Urinary bladder (tissue), 4 donors: ENCODE results near the gene TMCC3. TPM values are rescaled to one million over a fixed set of nuclear protein-coding genes. Genes with fewer than 3 reads are reported as not detected.
"Not testable (repeated sequence)": the region's sequence is repeated elsewhere in the genome, so short reads cannot be mapped to it uniquely, and the experiment has no call there.

Source experiments
- DNase-seq: peaks from one replicate; pipeline ENCODE4 v3.0.0-alpha.2; 2015; ENCODE audit errors: extremely low spot score
- H3K27ac ChIP-seq: one replicate; pipeline ENCODE4 v1.5.1; 2013; ENCODE audit warnings: low read depth, mild to moderate bottlenecking, moderate library complexity
- H3K36me3 ChIP-seq: one replicate; pipeline ENCODE4 v1.6.1; 2013; ENCODE audit warnings: mild to moderate bottlenecking, moderate library complexity; ENCODE audit not compliant: insufficient read depth
- H3K4me1 ChIP-seq: one replicate; pipeline ENCODE4 v1.6.1; 2013; ENCODE audit warnings: mild to moderate bottlenecking, moderate library complexity; ENCODE audit not compliant: insufficient read depth
- H3K4me3 ChIP-seq: one replicate; pipeline ENCODE4 v1.5.1; 2013; ENCODE audit warnings: low read depth, low read length
- WGBS: extraction: QIAGEN DNeasy Blood & Tissue Kit; methylation state at CpG from one replicate; pipeline ENCODE4 v1.1.7; 2013; 5-methylcytosine and 5-hydroxymethylcytosine counted together
- polyA plus RNA-seq: library from polyadenylated mRNA; stranded (reverse); fragments of 200-250 nt; gene quantifications from one replicate; pipeline ENCODE4 v1.2.3, GENCODE V29; 2013
- total RNA-seq: library from RNA; depleted of rRNA; stranded (reverse); fragments of >200 nt; gene quantifications from one replicate; pipeline ENCODE4 v1.2.3, GENCODE V29; 2014
- donor health status: healthy with polysubstance abuse.
- donor health status: healthy.

The TMCC3 gene
- total and polyA plus RNA-seq, 2 donors, result 10.0 to 11.7 TPM

- Histone ChIP-seq H3K36me3 (no peaks in the 10 kb centered on the region), H3K4me3 (no peak overlapping the region), H3K4me1 (no peaks in the 10 kb centered on the region), H3K27ac (no peak overlapping the region)
- 87% methylated on average over 2 of the region's 2 CpGs for WGBS
- DNase-seq, result no peak
These were observed 53.8 kb downstream of the TMCC3 start for GRCh38 chr12:94596596-94596995.

- 80% methylated on average over 3 of the region's 3 CpGs for WGBS
- Histone ChIP-seq H3K4me3 (no peak overlapping the region), H3K27ac (no peak overlapping the region), H3K4me1 (no peaks in the 10 kb centered on the region), H3K36me3 (no peaks in the 10 kb centered on the region)
- no peak for DNase-seq
These were observed 55.2 kb downstream of the TMCC3 start for GRCh38 chr12:94595152-94595551.

GRCh38 chr12:94594443-94594825 is 55.9 kb downstream of the TMCC3 start:
- 61% methylated on average over 3 of the region's 3 CpGs for WGBS
- H3K4me1 ChIP-seq, result no peaks in the 10 kb centered on the region
- no peak overlapping the region for H3K4me3 ChIP-seq
- H3K27ac ChIP-seq, result no peak overlapping the region
- H3K36me3 ChIP-seq, result no peaks in the 10 kb centered on the region
- no peak for DNase-seq

- no peak overlapping the region for H3K4me3 ChIP-seq
These were observed 56.4 kb downstream of the TMCC3 start for GRCh38 chr12:94593822-94594442.

GRCh38 chr12:94592723-94593122 is 57.6 kb downstream of the TMCC3 start:
- H3K4me3 ChIP-seq, H3K27ac ChIP-seq, H3K4me1 ChIP-seq, H3K36me3 ChIP-seq, DNase-seq: not testable (repeated sequence)
- WGBS, result 91% methylated on average over 9 of the region's 9 CpGs

More at GRCh38 chr12:94593822-94594442, 56.4 kb downstream of the TMCC3 start:
- Histone ChIP-seq H3K4me1 (no peaks in the 10 kb centered on the region), H3K27ac (no peak overlapping the region), H3K36me3 (no peaks in the 10 kb centered on the region)
- DNase-seq, result no peak
- 63% methylated on average over 4 of the region's 4 CpGs for WGBS

- Histone ChIP-seq H3K4me1 (no peaks in the 10 kb centered on the region), H3K4me3 (no peak overlapping the region), H3K27ac (no peak overlapping the region), H3K36me3 (no peaks in the 10 kb centered on the region)
- 54% methylated on average over 6 of the region's 6 CpGs for WGBS
- DNase-seq, result peak; percentile 52
These were observed 58.3 kb downstream of the TMCC3 start for GRCh38 chr12:94592080-94592479.

- no peak overlapping the region for H3K27ac ChIP-seq
These were observed 59.9 kb downstream of the TMCC3 start for GRCh38 chr12:94590428-94590827.

GRCh38 chr12:94589591-94590001 is 60.8 kb downstream of the TMCC3 start:
- 88% methylated on average over 5 of the region's 5 CpGs for WGBS
- H3K27ac ChIP-seq, result no peak overlapping the region
- no peaks in the 10 kb centered on the region for H3K36me3 ChIP-seq
- no peak overlapping the region for H3K4me3 ChIP-seq
- H3K4me1 ChIP-seq, result no peaks in the 10 kb centered on the region
- DNase-seq, result no peak

More at GRCh38 chr12:94590428-94590827, 59.9 kb downstream of the TMCC3 start:
- WGBS, result 81% methylated on average over 8 of the region's 8 CpGs
- H3K4me1 ChIP-seq, result no peaks in the 10 kb centered on the region
- H3K36me3 ChIP-seq, result no peaks in the 10 kb centered on the region
- no peak for DNase-seq
- no peak overlapping the region for H3K4me3 ChIP-seq

GRCh38 chr12:94588346-94588745 is 62.0 kb downstream of the TMCC3 start:
- DNase-seq, result no peak
- no peaks in the 10 kb centered on the region for H3K36me3 ChIP-seq
- H3K27ac ChIP-seq, result no peak overlapping the region
- 77% methylated on average over 4 of the region's 4 CpGs for WGBS
- H3K4me3 ChIP-seq, result no peak overlapping the region
- no peaks in the 10 kb centered on the region for H3K4me1 ChIP-seq

GRCh38 chr12:94587266-94588241 is 62.8 kb downstream of the TMCC3 start:
- Histone ChIP-seq H3K4me1 (no peaks in the 10 kb centered on the region), H3K36me3 (no peaks in the 10 kb centered on the region), H3K4me3 (no peak overlapping the region), H3K27ac (no peak overlapping the region)
- no peak for DNase-seq
- 80% methylated on average over 14 of the region's 14 CpGs for WGBS

GRCh38 chr12:94586589-94587259 is 63.6 kb downstream of the TMCC3 start:
- no peak overlapping the region for H3K4me3 ChIP-seq
- no peaks in the 10 kb centered on the region for H3K36me3 ChIP-seq
- no peak overlapping the region for H3K27ac ChIP-seq
- 48% methylated on average over 8 of the region's 8 CpGs for WGBS
- H3K4me1 ChIP-seq, result no peaks in the 10 kb centered on the region
- DNase-seq, result no peak

- H3K4me1 ChIP-seq, result no peaks in the 10 kb centered on the region
- 82% methylated on average over 3 of the region's 3 CpGs for WGBS
- no peak overlapping the region for H3K4me3 ChIP-seq
These were observed 64.7 kb downstream of the TMCC3 start for GRCh38 chr12:94585626-94586025.

GRCh38 chr12:94584377-94584776 is 66.0 kb downstream of the TMCC3 start:
- no peak for DNase-seq
- no peaks in the 10 kb centered on the region for H3K36me3 ChIP-seq
- H3K27ac ChIP-seq, result no peak overlapping the region
- H3K4me3 ChIP-seq, result no peak overlapping the region
- 63% methylated on average over 5 of the region's 5 CpGs for WGBS
- no peaks in the 10 kb centered on the region for H3K4me1 ChIP-seq

More at GRCh38 chr12:94585626-94586025, 64.7 kb downstream of the TMCC3 start:
- no peak for DNase-seq
- Histone ChIP-seq H3K36me3 (no peaks in the 10 kb centered on the region), H3K27ac (no peak overlapping the region)
